GM06990 (cell line): ENCODE data around the gene IER5L.

ENCODE experiments used
- DNase-seq: peaks from one replicate; pipeline ENCODE4 v3.0.0-alpha.2; 2011; ENCODE audit not compliant: insufficient read length; ENCODE audit errors: extremely low read depth
- H3K27me3 ChIP-seq: replicated peaks from 2 replicates; pipeline ENCODE4 v1.6.0; 2011; ENCODE audit warnings: low read length; ENCODE audit not compliant: control insufficient read depth, insufficient read depth
- H3K36me3 ChIP-seq: 2 replicates; pipeline ENCODE4 v1.5.1; 2011; ENCODE audit warnings: low read length; ENCODE audit not compliant: control insufficient read depth, insufficient read depth
- H3K4me3 ChIP-seq: replicated peaks from 2 replicates; pipeline ENCODE4 v1.5.1; 2011; ENCODE audit warnings: low read depth, mild to moderate bottlenecking, control low read depth, low read length
- TF ChIP-seq, protein P1 (sequence below): IDR thresholded peaks from 2 replicates; pipeline ENCODE4 v1.5.1; 2011; ENCODE audit warnings: low read length, control low read depth, mild to moderate bottlenecking, inconsistent platforms; ENCODE audit not compliant: insufficient read depth, poor library complexity, severe bottlenecking

Gene IER5L

DNA sequence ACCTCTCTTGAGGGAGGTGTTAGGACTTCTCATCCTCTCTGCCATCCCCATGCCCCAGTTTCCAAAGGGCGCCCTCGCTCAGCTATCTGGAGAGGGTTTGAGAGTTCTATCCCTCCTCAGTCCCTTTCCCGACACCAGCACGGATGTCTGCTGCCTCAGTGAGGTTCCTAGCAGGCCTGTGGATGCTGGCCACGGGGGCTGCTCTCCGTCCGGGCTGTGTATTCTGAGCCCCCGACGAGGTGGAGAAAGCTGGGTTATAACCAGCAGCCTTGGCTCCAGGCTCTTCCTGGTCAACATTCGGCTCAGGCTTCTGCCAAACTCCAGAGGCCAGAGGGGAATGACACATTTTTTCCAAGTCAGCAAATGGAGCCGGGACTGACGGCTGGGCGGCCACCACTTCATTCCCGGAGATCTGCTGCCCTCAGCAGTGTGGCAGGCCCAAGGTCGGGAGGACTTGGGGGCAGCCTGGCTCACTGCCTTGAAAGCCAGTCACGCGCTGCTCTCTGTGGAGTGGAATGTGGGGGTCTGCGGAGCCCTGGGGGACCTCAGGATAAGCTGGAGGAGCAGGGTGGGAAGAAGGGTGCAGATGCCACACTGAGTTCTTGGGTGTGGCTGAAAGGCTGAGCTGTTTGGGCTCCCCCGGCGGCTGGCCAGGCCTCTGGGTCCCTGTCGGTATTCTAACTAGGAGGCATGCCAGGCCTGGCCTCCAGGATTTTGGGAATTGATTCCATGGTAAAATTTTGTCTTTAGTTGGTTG, 39.4 kb downstream of the IER5L start:
- TF ChIP-seq, protein P1, sequence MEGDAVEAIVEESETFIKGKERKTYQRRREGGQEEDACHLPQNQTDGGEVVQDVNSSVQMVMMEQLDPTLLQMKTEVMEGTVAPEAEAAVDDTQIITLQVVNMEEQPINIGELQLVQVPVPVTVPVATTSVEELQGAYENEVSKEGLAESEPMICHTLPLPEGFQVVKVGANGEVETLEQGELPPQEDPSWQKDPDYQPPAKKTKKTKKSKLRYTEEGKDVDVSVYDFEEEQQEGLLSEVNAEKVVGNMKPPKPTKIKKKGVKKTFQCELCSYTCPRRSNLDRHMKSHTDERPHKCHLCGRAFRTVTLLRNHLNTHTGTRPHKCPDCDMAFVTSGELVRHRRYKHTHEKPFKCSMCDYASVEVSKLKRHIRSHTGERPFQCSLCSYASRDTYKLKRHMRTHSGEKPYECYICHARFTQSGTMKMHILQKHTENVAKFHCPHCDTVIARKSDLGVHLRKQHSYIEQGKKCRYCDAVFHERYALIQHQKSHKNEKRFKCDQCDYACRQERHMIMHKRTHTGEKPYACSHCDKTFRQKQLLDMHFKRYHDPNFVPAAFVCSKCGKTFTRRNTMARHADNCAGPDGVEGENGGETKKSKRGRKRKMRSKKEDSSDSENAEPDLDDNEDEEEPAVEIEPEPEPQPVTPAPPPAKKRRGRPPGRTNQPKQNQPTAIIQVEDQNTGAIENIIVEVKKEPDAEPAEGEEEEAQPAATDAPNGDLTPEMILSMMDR, result no peak
- H3K36me3 ChIP-seq, result peaks cover 20% of the 10 kb centered on the region
- H3K27me3 ChIP-seq, result no peaks in the 10 kb centered on the region
- no peak for DNase-seq
- no peak overlapping the region for H3K4me3 ChIP-seq

DNA sequence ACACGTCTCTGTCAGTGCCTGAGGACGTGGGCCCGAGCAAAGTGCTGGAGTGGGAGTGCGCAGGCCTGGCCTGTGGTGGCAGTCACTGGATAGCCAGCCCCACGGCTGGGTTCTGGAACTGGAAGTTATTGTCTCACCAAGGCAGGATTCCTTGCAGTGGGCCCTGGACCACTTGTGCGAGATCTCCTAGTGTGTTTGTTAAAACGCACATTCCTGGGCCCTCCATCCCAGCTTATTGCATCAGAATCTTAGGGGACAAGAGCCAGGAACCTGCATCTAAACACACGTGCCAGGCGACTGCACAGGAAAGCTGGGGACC, 40.0 kb downstream of the IER5L start:
- Histone ChIP-seq H3K27me3 (no peaks in the 10 kb centered on the region), H3K36me3 (peaks cover 21% of the 10 kb centered on the region), H3K4me3 (no peak overlapping the region)
- TF ChIP-seq, protein P1, result no peak
- no peak for DNase-seq

DNA sequence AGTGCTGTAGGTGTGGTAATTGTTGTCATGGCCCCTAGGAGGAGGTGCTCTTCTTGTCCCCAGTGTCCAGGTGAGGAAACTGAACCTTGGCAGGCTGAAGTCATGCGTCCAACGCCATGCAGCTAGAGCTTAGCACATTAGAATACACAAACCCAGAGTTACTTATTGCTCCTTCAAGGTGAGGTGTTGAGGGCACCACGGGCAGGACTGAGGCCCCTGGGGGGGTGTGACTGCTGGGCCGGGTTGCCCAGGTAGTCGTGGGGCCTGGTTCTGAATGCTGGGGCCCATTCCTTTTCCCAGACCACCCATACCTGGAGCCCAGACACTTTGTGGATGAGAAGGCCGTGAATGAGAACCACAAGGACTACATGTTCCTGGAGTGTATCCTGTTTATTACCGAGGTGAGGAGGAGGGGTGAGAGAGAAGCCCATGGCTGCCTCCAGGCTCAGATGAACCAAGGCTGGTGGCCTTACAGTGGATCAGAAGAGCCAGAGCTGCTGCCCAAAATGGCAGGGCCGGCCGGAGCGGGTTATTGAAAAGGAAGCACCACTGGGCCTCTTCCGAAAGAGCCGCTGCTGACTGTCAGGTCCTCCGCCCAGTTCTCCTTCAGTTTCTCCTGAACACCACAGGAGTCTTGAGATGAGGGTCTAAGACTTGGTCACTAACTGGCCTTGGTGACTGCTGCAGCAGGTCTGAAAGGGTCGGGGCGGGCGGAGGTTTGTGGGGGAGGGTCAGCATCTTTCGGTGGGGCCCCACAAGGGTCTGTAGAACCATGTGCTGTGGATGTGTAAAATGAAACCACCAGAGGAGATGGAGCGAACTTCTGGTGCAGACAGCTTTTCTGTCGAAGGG, 40.5 kb downstream of the IER5L start:
- no peak for DNase-seq
- TF ChIP-seq, protein P1, result no peak
- H3K4me3 ChIP-seq, result no peak overlapping the region
- no peaks in the 10 kb centered on the region for H3K27me3 ChIP-seq
- peaks cover 22% of the 10 kb centered on the region for H3K36me3 ChIP-seq

DNA sequence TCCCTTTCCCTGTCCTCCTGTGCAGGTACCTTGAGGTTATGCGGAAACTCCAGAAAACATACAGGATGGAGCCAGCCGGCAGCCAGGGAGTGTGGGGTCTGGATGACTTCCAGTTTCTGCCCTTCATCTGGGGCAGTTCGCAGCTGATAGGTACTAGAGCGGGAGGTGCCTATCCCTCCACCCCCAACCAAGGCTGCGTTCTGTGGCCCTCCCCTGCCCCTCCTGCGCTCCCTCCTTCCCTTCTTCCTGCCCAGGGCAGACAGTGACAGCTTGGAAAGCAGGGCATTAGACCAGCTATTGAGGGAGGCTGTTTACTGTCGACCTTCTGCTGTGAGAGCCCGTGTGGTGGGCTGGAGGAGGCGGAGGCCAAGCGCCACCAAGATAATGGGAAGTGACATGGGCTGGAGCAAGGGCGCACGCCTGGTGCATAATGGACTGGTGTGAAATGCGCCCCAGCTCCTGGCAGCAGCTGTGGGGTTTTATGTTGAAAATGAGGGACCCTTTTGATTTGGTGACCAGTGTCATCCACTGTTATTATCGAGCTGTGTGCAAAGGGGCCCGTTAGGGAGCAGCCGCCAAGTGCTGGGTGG, 41.5 kb downstream of the IER5L start:
- H3K36me3 ChIP-seq, result peaks cover 21% of the 10 kb centered on the region
- H3K27me3 ChIP-seq, result no peaks in the 10 kb centered on the region
- TF ChIP-seq, protein P1, result no peak
- no peak overlapping the region for H3K4me3 ChIP-seq
- no peak for DNase-seq

DNA sequence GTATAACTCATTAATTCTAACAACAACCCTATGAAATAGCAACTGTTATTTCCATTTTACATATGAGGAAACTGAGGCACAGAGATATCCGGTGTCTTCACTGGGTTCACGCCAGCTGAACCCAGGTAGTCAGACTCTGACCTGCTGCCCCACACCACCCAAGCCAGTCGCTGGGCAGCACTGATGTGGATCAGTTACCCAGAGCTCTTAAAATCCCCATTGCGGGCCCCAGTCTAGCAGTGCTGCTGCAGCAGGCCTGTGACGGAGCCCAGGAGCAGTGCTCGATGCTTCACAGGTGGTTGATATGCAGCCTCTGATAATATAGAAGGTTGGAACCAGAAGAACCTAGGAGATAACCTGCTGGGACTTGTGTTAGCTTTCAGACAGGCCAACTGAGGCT, 42.6 kb downstream of the IER5L start:
- H3K27me3 ChIP-seq, result no peaks in the 10 kb centered on the region
- H3K4me3 ChIP-seq, result no peak overlapping the region
- DNase-seq, result no peak
- H3K36me3 ChIP-seq, result peaks cover 21% of the 10 kb centered on the region
- TF ChIP-seq, protein P1, result no peak
